D341Med (cell line): ENCODE measurements around the gene CST3.

ENCODE experiments used
- DNase-seq: peaks from one replicate; pipeline ENCODE4 v3.0.0; 2012; ENCODE audit warnings: low spot score

CST3 gene

DNA sequence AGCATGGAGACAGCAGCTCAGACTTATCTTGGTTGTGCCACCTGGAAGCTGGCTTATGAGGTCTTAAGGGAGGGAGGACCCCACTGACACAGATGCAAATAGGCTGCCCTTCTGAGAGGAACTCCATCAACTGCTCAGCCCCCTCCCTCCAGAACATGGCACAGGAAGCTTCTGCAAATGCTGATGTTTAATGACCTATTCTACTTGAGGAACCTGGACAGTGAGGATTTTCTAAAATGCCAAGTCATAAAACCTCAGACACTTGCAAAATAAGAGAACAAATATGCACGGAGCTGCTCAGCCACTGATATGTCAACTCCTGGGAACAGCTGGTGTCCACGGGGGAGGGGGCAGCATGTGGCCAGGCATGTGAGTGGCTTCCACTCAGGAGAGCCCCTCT lies 35.5 kb downstream of the CST3 start:
- no peak for DNase-seq

DNA sequence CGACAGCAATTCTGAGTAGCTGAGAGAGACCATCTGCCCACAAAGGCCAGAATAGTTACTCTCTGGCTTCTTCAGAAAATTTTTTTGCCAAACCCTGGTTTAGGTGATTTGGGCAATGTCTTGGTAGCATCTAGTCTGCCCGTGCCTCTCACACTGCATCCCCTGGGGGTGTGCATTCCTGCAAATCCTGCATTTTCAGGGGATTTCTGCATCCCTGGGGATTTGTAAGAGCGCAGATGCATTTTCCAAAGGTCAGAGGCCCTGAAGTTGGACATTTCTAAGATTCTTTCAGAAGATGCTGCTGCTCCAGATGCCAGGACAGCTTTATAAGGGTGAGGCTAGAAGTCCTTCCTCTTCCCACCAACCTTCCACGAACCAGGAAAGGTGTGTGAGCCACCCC lies 36.0 kb downstream of the CST3 start:
- no peak for DNase-seq

DNA sequence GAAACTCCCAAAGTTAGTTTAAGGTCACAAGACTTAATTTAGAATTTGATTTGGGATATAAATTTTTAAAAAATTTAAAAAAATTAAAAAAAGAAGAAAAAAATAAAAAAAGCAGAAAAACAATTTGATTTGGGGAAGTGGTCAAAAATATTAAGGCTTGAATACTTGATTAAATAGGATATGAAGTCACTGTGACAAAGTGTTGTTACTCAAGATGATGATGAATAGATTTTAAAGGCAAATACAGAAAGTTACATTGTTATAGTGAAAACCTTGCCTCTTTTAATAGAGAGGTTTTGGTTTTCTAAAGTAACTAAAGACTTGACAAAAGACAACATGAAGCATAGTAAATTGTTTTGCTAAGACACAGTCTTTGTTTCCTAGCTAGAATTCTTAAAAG lies 39.3 kb downstream of the CST3 start:
- DNase-seq: no peak

GRCh38 chr20:23596579-23597250 lies 41.0 kb downstream of the CST3 start:
- no peak for DNase-seq

GRCh38 chr20:23595941-23596340 lies 41.8 kb downstream of the CST3 start:
- DNase-seq: no peak

DNA sequence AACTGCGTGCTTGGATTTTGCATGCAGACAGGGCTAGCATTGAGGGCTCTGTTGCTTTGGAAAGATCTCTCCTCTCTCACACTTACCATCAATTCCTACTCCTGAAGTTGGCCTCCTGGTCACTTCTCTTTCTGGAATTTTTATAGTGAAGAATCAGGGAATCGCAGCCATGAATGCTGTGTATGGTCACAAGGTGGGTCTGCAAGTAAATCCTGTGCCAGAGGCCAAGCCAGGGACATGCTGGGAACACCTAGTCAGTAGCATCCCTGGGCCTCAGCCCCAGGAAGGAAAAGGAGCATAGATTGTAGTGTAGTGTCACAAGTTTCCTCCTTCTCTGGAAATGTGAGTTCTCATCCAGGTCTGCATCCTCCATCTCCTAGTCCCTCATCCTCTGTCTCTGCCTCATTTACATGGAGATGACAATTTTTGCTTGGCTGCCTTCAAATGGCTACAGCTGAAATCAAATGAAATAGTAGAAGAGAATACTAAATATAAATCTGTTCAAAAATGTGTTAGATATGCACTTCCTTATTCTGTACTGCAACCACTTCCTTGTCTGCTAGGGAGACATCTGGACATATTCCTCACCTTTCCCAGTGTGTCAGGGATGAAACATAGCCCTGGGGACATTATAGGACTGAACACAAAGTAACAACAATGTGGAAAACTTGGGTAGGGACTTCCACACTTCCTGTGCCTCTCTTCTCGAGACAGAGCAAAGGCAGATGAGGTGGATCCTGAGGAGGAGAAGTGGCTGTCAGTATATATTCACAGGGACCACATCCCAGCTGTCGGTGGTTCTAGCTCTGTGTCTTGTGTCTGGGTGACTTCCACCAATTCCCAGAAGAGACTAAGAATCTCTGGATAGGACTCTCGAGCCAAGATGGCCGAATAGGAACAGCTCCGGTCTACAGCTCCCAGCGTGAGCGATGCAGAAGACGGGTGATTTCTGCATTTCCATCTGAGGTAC lies 49.0 kb downstream of the CST3 start:
- no peak for DNase-seq

DNA sequence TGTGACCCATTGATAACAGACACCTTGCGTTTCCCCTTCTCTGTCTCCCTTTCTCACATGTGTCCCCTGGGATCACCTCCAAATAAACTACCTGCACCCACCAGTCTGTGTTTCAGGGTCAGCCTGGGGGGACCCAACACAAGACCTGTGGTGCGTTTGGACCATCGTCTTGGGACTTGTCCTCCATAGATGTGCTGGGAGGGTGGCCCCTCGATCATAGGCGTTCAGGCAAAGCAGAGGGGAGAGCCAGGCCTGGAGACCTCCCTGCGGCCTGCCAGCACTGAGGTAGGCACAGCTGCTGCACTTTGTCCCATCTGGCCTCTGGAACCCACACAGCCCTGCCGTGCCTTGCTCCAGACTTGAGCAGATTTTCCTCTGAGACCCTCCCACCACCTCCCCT lies 50.1 kb downstream of the CST3 start:
- DNase-seq: no peak

- DNase-seq: no peak
Observed at GRCh38 chr20:23586735-23587525, 50.8 kb downstream of the CST3 start.

DNA sequence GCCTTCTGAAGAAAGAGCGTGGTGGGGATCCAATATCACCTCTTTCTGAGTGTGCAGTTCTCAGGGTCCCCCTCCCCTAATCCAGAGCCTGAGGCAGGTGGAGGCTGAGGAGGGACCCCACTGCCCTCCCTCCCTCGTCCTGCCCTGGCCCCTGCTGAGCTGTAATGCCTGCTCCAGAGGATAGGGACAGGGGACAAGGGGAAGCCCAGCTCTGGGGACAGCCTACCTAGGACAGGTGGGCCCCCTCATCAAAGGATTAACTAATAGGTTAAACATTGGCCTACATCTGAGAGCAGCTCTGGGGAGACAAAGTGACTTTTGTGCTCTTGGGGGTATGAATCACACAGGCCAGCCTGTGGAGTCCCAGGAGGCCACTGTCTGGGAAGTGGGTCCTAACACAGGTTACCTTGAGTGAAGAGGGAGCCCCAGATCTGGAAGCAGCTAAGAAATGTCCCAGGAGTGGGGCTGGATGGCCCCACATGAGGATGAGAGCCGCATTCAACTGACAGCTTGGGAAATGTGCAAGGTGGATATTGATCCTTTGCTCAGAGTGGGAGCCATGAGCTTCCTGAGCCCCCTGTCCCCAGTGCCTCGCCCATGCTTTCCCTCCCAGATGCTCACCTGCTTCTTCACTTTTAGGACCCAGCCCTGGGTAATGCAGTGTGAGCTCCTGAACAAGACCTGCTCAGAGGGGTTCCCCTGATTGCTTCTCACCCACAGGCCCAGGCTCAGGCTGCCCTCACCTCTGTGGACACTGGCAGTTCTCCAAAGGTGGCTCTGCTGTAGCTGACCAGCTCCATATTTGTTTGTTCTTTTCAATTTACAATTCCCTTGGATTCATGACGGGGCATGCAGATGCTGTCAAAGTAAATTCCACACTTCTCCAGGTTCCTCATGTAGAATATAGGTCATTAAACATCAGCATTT lies 51.7 kb downstream of the CST3 start:
- no peak for DNase-seq

- no peak for DNase-seq
Observed at GRCh38 chr20:23585449-23585807, 52.3 kb downstream of the CST3 start.

GRCh38 chr20:23584434-23585199 lies 53.1 kb downstream of the CST3 start:
- no peak for DNase-seq
